Fibroblast of pulmonary artery (primary cell): ENCODE measurements around the gene CA10.

Experiments used
- DNase-seq: peaks from one replicate; pipeline ENCODE4 v3.0.0-alpha.2; 2010; ENCODE audit warnings: low read depth
- H3K4me3 ChIP-seq: replicated peaks from 2 replicates; pipeline ENCODE4 v1.5.1; 2011; ENCODE audit warnings: low read depth, mild to moderate bottlenecking, control low read depth, low read length, moderate library complexity
- CTCF ChIP-seq: IDR thresholded peaks from 2 replicates; pipeline ENCODE4 v1.5.1; 2011; ENCODE audit warnings: mild to moderate bottlenecking, control low read depth, low read length, inconsistent platforms; ENCODE audit errors: missing control alignments

Gene CA10

GRCh38 chr17:51813784-51814174 is 344.7 kb downstream of the CA10 start:
- H3K4me3 ChIP-seq: no peak overlapping the region
- TF ChIP-seq CTCF: no peak
- no peak for DNase-seq

- DNase-seq: no peak
- H3K4me3 ChIP-seq: no peak overlapping the region
- no peak for TF ChIP-seq CTCF
Measured at GRCh38 chr17:51813140-51813783, 345.3 kb downstream of the CA10 start.

- H3K4me3 ChIP-seq: no peak overlapping the region
- no peak for TF ChIP-seq CTCF
- no peak for DNase-seq
Measured at GRCh38 chr17:51807460-51807859, 351.1 kb downstream of the CA10 start.

- H3K4me3 ChIP-seq: no peak overlapping the region
- no peak for DNase-seq
- TF ChIP-seq CTCF: no peak
Measured at GRCh38 chr17:51805765-51806164, 352.7 kb downstream of the CA10 start.

GRCh38 chr17:51805185-51805584 is 353.3 kb downstream of the CA10 start:
- no peak for TF ChIP-seq CTCF
- no peak for DNase-seq

GRCh38 chr17:51803161-51803560 is 355.4 kb downstream of the CA10 start:
- no peak for DNase-seq
- no peak overlapping the region for H3K4me3 ChIP-seq
- TF ChIP-seq CTCF: no peak

More at GRCh38 chr17:51805185-51805584, 353.3 kb downstream of the CA10 start:
- H3K4me3 ChIP-seq: no peak overlapping the region

GRCh38 chr17:51802544-51802943 is 356.0 kb downstream of the CA10 start:
- TF ChIP-seq CTCF: no peak
- DNase-seq: no peak
- no peak overlapping the region for H3K4me3 ChIP-seq
